Body of pancreas (tissue), 4 donors: ENCODE measurements around the gene CRB1. TPM values are rescaled to one million over a fixed set of nuclear protein-coding genes. Genes with fewer than 3 reads are reported as not detected.

Source experiments
- ATAC-seq: fragments of 150-250 bp; one replicate; pipeline ENCODE4 v1.9.1; 2016
- DNase-seq, 4 donors: peaks; one replicate each; pipeline ENCODE4 v3.0.0-alpha.2; 2019
- H3K27ac ChIP-seq, 4 donors: fragments of 200-600 bp; sonication (generic); 1 replicate in 3 of 4; 2 replicates in 1 of 4; pipeline versions ENCODE4 v1.5.1 to v1.6.1; 2016 to 2019; ENCODE audit warnings: mild to moderate bottlenecking in 1 of 4, mixed read lengths in 1 of 4, moderate library complexity in 1 of 4
- H3K27me3 ChIP-seq, 2 donors: fragments of 200-600 bp; sonication (generic); one replicate each; pipeline ENCODE4 v1.6.0; 2016; ENCODE audit warnings: mild to moderate bottlenecking in 1 of 2
- H3K36me3 ChIP-seq, 2 donors: fragments of 200-600 bp; sonication (generic); replicated peaks in 1 of 2; 2 replicates each; pipeline ENCODE4 v1.5.1; 2016; ENCODE audit warnings: low read depth in 2 of 2; ENCODE audit not compliant: insufficient read depth in 1 of 2
- H3K4me1 ChIP-seq: fragments of 200-600 bp; sonication (generic); one replicate; pipeline ENCODE4 v1.6.0; 2016
- H3K4me3 ChIP-seq, 2 donors: fragments of 200-600 bp; sonication (generic); 1 replicate in 1 of 2; 2 replicates in 1 of 2; pipeline ENCODE4 v1.5.1; 2016 to 2019
- H3K9me3 ChIP-seq, 3 donors: fragments of 200-600 bp; sonication (generic); 1 replicate in 2 of 3; 2 replicates in 1 of 3; pipeline ENCODE4 v1.5.1; 2016
- CTCF ChIP-seq, 7 experiments: fragments of 450-650 bp in 4 of 7; fragments of 200-600 bp in 3 of 7; sonication (generic) in 3 of 7; IDR thresholded peaks; one replicate each; pipeline ENCODE4 v1.5.1; 2016 to 2019; ENCODE audit warnings: antibody characterized with exemption in 7 of 7
- POLR2A ChIP-seq, 3 donors: fragments of 450-650 bp; IDR thresholded peaks; one replicate each; pipeline ENCODE4 v1.6.1; 2016; ENCODE audit warnings: antibody characterized with exemption in 3 of 3, mild to moderate bottlenecking in 2 of 3
- WGBS, 2 donors: methylation state at CpG; one replicate each; pipeline ENCODE4 v1.1.5; 2017; 5-methylcytosine and 5-hydroxymethylcytosine counted together
- intact Hi-C: fragments of 100-400 bp; cut with DNase I; formaldehyde crosslinking; loops from one replicate; pipeline ENCODE4 v1.15.1; 2023
- total RNA-seq, 2 donors: library from RNA; depleted of rRNA; stranded (reverse); fragments of >200 nt; gene quantifications; one replicate each; pipeline ENCODE4 v1.1.0, GENCODE V29; 2016

CRB1 gene
- total RNA-seq, 2 donors from 2014 or later = 0.26 to 10.2 TPM

- H3K36me3 ChIP-seq = no peaks in the 10 kb centered on the region
- no peak overlapping the region for H3K27ac ChIP-seq
- DNase-seq (no peak), ATAC-seq (no peak)
- H3K4me3 ChIP-seq = no peak overlapping the region
- WGBS, 2 donors = 63 to 82% methylated on average over 2 of the region's 2 CpGs
- no peaks in the 10 kb centered on the region for H3K4me1 ChIP-seq
- no peak for TF ChIP-seq CTCF (IDR thresholded peaks at IDR 0.05)
- TF ChIP-seq POLR2A (IDR thresholded peaks at IDR 0.05) = no peak
- intact Hi-C loops = no loop called here
- no peaks in the 10 kb centered on the region for H3K9me3 ChIP-seq
- no peaks in the 10 kb centered on the region for H3K27me3 ChIP-seq
Observed at GRCh38 chr1:197250616-197251015, 17.4 kb upstream of the CRB1 start.

- H3K36me3 ChIP-seq = no peaks in the 10 kb centered on the region
- H3K4me3 ChIP-seq = no peak overlapping the region
- DNase-seq (no peak), ATAC-seq (no peak)
- intact Hi-C loops = no loop called here
- no peaks in the 10 kb centered on the region for H3K9me3 ChIP-seq
- H3K27me3 ChIP-seq = no peaks in the 10 kb centered on the region
- no peak overlapping the region for H3K27ac ChIP-seq
- WGBS, 2 donors = 54 to 58% methylated on average over 4 of the region's 4 CpGs
- TF ChIP-seq CTCF (IDR thresholded peaks at IDR 0.05) (no peak), POLR2A (IDR thresholded peaks at IDR 0.05) (no peak)
- no peaks in the 10 kb centered on the region for H3K4me1 ChIP-seq
Observed at GRCh38 chr1:197252973-197253372, 15.1 kb upstream of the CRB1 start.

GRCh38 chr1:197254866-197255265, 13.2 kb upstream of the CRB1 start:
- intact Hi-C loops = no loop called here
- H3K9me3 ChIP-seq = no peaks in the 10 kb centered on the region
- no peak overlapping the region for H3K4me3 ChIP-seq
- H3K27me3 ChIP-seq = no peaks in the 10 kb centered on the region
- no peak overlapping the region for H3K27ac ChIP-seq
- WGBS, 2 donors = 37 to 48% methylated on average over 1 of the region's 1 CpG
- ATAC-seq (no peak), DNase-seq (no peak)
- no peaks in the 10 kb centered on the region for H3K36me3 ChIP-seq
- no peaks in the 10 kb centered on the region for H3K4me1 ChIP-seq
- no peak for TF ChIP-seq CTCF (IDR thresholded peaks at IDR 0.05)
- no peak for TF ChIP-seq POLR2A (IDR thresholded peaks at IDR 0.05)

- no peak for DNase-seq
- intact Hi-C loops = no loop called here
- Histone ChIP-seq H3K27me3 (no peaks in the 10 kb centered on the region), H3K9me3 (no peaks in the 10 kb centered on the region), H3K4me1 (no peaks in the 10 kb centered on the region), H3K36me3 (no peaks in the 10 kb centered on the region), H3K4me3 (no peak overlapping the region), H3K27ac (no peak overlapping the region)
- TF ChIP-seq POLR2A (IDR thresholded peaks at IDR 0.05) (no peak), CTCF (IDR thresholded peaks at IDR 0.05) (no peak)
- WGBS, 2 donors = 63 to 71% methylated on average over 1 of the region's 1 CpG
- ATAC-seq = no peak
Observed at GRCh38 chr1:197264936-197265567, 3.0 kb upstream of the CRB1 start.

- Histone ChIP-seq H3K9me3 (no peaks in the 10 kb centered on the region), H3K4me1 (no peaks in the 10 kb centered on the region), H3K27me3 (no peaks in the 10 kb centered on the region), H3K27ac (no peak overlapping the region), H3K36me3 (no peaks in the 10 kb centered on the region), H3K4me3 (no peak overlapping the region)
- TF ChIP-seq CTCF (IDR thresholded peaks at IDR 0.05) (no peak), POLR2A (IDR thresholded peaks at IDR 0.05) (no peak)
- DNase-seq (no peak), ATAC-seq (no peak)
- 45% methylated on average over 6 of the region's 6 CpGs for WGBS, 2 donors
- intact Hi-C loops = no loop called here
Observed at GRCh38 chr1:197269053-197269452, 1.0 kb downstream of the CRB1 start.
